Measurements from ENCODE around the gene ADAM8.
A peak's percentile ranks its signal among the peaks of the same experiment; 100 is the strongest.

Gene ADAM8

GRCh38 chr10:133281628-133282372 is 5.1 kb upstream of the ADAM8 start:
- H3K9me3 Mint-ChIP-seq: no peaks in the 10 kb centered on the region
- no peaks in the 10 kb centered on the region for H3K27me3 Mint-ChIP-seq
- DNase-seq (ENCODE audit: low spot score in 2 of 2) (no peak), ATAC-seq (ENCODE audit: low read depth) (no peak)
- peaks cover 25% of the 10 kb centered on the region for H3K4me1 Mint-ChIP-seq
- peaks cover 32% of the 10 kb centered on the region for H3K36me3 Mint-ChIP-seq
- no peak overlapping the region for H3K4me3 Mint-ChIP-seq
- no peak overlapping the region for H3K27ac Mint-ChIP-seq

- Mint-ChIP-seq H3K27ac (no peak overlapping the region), H3K4me3 (no peak overlapping the region), H3K9me3 (no peaks in the 10 kb centered on the region), H3K4me1 (peaks cover 25% of the 10 kb centered on the region), H3K27me3 (no peaks in the 10 kb centered on the region), H3K36me3 (peaks cover 26% of the 10 kb centered on the region)
- DNase-seq (ENCODE audit: low spot score in 2 of 2) (no peak), ATAC-seq (ENCODE audit: low read depth) (no peak)
These were observed 4.4 kb upstream of the ADAM8 start for GRCh38 chr10:133281084-133281483.

DNA sequence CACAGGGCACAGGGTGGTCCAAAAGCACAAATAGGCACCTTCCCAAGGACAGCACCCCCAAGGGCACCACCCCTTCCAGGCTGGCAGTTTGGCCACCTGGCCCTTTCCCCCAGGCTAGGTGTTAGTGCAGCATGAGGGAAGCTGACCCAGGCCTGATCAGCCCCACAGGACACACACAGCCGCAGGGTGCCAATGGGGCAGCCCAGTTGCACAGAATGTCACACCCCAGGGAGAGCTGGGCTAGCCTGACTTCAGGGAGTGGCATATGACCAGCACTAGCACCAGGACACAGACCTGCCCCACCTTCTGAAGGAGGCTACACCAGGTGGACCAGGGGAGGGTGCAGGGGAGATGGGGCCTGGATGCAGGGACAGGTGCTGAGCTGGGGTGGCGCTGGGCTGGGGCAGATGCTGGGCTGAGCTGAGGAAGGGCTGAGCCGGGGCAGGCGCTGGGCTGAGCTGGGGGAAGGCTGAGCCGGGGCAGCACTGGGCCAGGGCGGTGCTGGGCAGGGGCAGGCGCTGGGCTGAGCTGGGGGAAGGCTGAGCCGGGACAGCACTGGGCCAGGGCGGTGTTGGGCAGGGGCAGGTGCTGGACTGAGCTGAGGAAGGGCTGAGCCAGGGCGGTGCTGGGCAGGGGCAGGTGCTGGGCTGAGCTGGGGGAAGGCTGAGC is 3.9 kb upstream of the ADAM8 start:
- Mint-ChIP-seq H3K4me3 (no peak overlapping the region), H3K27me3 (no peaks in the 10 kb centered on the region), H3K4me1 (peaks cover 25% of the 10 kb centered on the region), H3K36me3 (peaks cover 20% of the 10 kb centered on the region), H3K27ac (no peak overlapping the region), H3K9me3 (no peaks in the 10 kb centered on the region)
- ATAC-seq (ENCODE audit: low read depth) (no peak), DNase-seq (ENCODE audit: low spot score in 2 of 2) (no peak)

DNA sequence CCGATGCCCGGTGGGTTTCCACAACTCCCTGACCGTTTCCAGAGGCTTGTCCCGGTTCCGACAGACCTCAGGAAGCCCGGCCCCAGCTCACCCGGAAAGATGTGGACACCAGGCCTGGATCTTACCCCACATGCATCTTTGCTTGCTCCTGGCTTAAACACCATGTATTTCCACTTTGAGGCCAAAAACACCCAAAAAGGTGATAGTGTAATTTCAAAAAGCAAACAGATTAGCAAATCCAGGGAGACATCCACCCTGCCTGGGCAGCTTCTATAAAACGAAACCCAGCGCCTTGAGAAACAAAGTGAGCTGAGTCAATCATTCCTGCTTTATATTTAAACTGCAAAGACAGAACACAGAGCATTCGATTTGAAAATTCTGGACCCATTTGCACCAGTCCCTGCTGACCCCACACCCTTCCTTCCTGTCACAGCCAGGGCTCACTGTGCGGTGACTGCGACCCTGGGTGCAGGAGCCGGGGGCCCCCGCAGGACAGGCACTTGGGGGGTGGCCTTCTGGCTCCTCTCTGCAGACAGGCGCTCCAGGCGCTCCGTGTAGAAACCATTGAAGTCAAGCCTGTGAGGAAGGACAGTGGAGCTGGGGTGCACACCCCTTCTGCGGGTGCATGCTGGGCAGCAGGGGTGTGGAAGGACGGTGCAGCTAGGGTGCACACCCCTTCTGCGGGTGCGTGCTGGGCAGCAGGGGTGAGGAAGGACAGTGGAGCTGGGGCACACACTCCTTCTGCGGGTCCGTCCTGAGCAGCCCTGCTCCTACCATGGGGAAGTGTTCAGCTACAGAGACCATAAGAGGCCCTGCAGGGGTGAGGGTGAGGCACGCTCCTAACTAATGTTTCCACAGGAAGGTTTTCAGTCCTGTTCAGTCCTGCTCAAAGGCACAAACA is 2.9 kb upstream of the ADAM8 start:
- DNase-seq (ENCODE audit: low spot score in 2 of 2) (no peak), ATAC-seq (ENCODE audit: low read depth) (no peak)
- Mint-ChIP-seq H3K27me3 (no peaks in the 10 kb centered on the region), H3K4me1 (peaks cover 25% of the 10 kb centered on the region), H3K9me3 (no peaks in the 10 kb centered on the region), H3K27ac (peak overlapping the region; percentile 24), H3K36me3 (peaks cover 15% of the 10 kb centered on the region), H3K4me3 (no peak overlapping the region)

DNA sequence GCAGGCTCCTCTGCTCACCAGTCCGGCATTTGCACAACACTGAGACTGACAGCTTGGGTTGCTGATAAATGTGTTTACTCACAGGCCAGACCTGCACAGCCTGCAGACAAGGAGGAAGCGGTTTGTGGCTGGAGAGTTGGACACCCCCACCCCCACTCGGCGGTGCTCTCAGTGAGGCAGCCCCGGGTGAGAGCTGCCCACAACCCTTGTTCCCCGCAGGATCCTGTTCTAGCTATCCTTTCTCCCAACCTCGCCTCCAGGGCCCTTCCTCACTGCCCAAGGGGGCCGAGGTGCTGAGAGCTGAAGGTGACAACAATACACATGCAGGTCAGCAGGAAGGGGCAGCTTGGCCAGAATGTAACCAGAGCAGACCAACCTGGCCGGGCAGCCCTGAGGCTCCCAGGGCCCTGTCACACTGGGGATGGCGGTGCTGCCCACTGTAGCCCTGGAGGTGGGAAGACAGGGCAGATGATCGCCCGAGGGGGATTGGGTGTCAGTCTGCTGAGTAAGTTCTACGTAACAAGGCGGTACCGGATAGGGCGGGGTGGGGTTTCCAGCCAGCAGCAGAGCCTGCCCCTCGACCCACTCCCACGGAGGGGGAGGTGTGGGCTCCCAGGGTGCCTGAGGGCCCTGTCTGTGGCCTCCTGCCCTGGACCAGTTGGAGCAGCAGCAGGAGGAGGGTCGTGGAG is 2.1 kb upstream of the ADAM8 start:
- peaks cover 24% of the 10 kb centered on the region for H3K4me1 Mint-ChIP-seq
- H3K4me3 Mint-ChIP-seq: peak overlapping the region; percentile 82
- H3K27me3 Mint-ChIP-seq: no peaks in the 10 kb centered on the region
- no peaks in the 10 kb centered on the region for H3K9me3 Mint-ChIP-seq
- ATAC-seq (ENCODE audit: low read depth) (peak; percentile 24), DNase-seq (ENCODE audit: low spot score in 2 of 2) (peak; percentile 54 to 55)
- H3K27ac Mint-ChIP-seq: peak overlapping the region; percentile 91
- H3K36me3 Mint-ChIP-seq: peaks cover 11% of the 10 kb centered on the region

DNA sequence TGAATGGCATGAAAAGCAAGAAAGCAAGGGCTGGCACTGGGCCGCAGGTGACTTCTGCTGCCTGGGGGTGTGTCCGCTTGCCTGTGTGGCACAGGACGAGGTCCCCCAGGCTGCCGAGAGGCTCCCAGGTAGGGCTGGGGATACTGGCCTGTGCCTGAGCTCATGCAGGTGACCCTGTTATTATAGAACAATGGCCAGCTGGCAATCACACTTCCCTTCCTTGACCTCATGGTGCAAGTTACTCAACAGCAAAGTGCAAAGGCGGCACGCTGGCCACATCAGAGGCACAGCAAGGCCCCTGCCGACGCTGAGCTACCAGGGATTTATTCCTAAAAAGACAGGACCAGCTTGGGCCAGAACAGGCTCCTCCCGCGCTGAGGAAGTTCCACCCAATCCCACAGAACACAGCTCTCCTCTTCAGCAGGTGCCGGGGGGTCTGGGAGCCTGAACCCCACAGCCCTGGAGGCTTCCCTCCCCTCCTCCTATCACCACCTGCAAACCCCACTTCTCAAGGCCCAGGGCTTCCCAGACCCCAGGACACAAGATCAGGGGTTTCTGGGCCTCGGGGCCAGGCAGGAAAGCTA is 1.4 kb upstream of the ADAM8 start:
- H3K36me3 Mint-ChIP-seq: peaks cover 8% of the 10 kb centered on the region
- peak overlapping the region; percentile 82 for H3K4me3 Mint-ChIP-seq
- ATAC-seq (ENCODE audit: low read depth) (no peak), DNase-seq (ENCODE audit: low spot score in 2 of 2) (no peak)
- H3K9me3 Mint-ChIP-seq: no peaks in the 10 kb centered on the region
- peak overlapping the region; percentile 91 for H3K27ac Mint-ChIP-seq
- H3K27me3 Mint-ChIP-seq: no peaks in the 10 kb centered on the region
- peaks cover 23% of the 10 kb centered on the region for H3K4me1 Mint-ChIP-seq

DNA sequence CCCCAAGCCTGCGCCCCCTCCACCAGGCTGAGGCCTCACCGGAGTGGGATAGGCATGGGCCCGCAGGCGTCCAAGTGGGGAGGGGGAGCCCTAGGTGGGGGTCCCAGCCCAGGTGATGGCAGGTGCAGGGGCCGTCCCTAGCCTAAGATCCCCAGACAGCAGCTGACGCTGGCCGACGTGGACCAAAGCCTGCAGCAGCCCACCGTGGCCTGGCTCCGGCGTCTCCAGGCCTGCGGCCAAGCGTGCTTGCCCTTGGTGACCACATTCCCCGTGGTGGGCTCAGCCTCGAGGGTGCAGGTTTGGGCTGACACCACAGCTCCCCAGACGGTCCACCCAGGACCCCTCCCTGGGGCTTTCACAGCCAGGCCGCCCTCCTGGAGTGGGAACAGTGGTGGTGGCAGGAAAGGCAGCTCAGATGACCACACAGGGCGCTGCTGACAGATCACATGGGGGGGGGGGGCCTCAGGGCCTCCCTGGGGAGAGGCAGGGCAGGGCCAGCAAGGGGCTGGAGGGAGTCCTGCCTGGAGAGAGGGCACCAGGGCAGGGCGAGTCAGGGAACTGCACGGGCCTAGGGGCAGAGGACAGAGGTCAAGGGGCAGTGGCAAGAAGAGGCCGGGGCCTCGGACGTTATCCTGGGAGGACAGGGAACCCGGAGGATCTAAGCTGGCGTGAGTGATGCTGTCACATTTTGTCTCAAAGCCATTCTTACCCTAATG is 767 bp upstream of the ADAM8 start:
- H3K4me1 Mint-ChIP-seq: peaks cover 23% of the 10 kb centered on the region
- H3K4me3 Mint-ChIP-seq: peak overlapping the region; percentile 82
- H3K9me3 Mint-ChIP-seq: no peaks in the 10 kb centered on the region
- H3K36me3 Mint-ChIP-seq: peaks cover 8% of the 10 kb centered on the region
- DNase-seq (ENCODE audit: low spot score in 2 of 2): no peak
- H3K27me3 Mint-ChIP-seq: no peaks in the 10 kb centered on the region
- ATAC-seq (ENCODE audit: low read depth): no peak
- H3K27ac Mint-ChIP-seq: peak overlapping the region; percentile 91

GRCh38 chr10:133276100-133276434 is 601 bp downstream of the ADAM8 start:
- ATAC-seq (ENCODE audit: low read depth) (no peak), DNase-seq (ENCODE audit: low spot score in 2 of 2) (no peak)
- Mint-ChIP-seq H3K9me3 (no peaks in the 10 kb centered on the region), H3K27me3 (no peaks in the 10 kb centered on the region), H3K4me1 (peaks cover 23% of the 10 kb centered on the region), H3K4me3 (peak overlapping the region; percentile 90), H3K36me3 (peaks cover 10% of the 10 kb centered on the region), H3K27ac (peak overlapping the region; percentile 97)

- Mint-ChIP-seq H3K9me3 (no peaks in the 10 kb centered on the region), H3K4me3 (peak overlapping the region; percentile 90), H3K36me3 (peaks cover 10% of the 10 kb centered on the region), H3K4me1 (peaks cover 23% of the 10 kb centered on the region), H3K27me3 (no peaks in the 10 kb centered on the region), H3K27ac (peak overlapping the region; percentile 97)
- DNase-seq (ENCODE audit: low spot score in 2 of 2) (peak in 1 of 2 donors; percentile 63), ATAC-seq (ENCODE audit: low read depth) (peak; percentile 40)
These were observed 980 bp downstream of the ADAM8 start for GRCh38 chr10:133275684-133276092.

GRCh38 chr10:133274751-133275683 is 1.7 kb downstream of the ADAM8 start:
- Mint-ChIP-seq H3K4me3 (peak overlapping the region; percentile 90), H3K27me3 (no peaks in the 10 kb centered on the region), H3K27ac (peak overlapping the region; percentile 97), H3K9me3 (no peaks in the 10 kb centered on the region), H3K4me1 (peaks cover 21% of the 10 kb centered on the region), H3K36me3 (peaks cover 6% of the 10 kb centered on the region)
- ATAC-seq (ENCODE audit: low read depth) (peak; percentile 68), DNase-seq (ENCODE audit: low spot score in 2 of 2) (peak; percentile 73 to 75)

DNA sequence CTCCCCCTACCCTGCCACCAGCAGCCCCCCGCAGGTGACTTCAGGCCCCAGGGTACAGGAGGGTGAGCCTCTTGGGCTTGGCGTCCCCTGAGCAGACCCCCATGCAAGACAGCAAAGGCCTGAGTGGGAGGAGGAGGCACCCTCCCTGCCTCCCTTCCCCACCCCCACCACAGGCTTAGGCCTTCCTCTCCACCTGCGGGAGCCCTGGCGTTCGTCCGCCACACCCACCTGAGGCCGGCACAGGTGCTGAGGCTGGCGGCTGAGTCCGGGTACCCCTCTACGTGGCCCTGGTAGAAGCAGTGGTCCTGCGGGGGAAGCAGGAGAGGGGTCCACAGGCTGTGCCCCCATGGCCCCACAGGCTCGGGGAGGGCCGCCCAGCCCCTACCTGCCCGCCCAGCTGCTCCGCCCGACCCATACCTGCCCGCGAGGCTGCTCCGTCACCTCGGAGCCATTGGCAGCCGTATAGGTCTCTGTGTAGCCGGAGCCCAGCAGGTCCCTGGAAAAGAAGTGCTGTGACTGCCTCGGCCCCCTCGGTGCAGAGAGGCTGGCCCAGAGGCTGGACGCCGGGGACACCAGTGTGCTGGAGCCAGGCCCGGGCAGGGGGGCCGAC is 3.0 kb downstream of the ADAM8 start:
- Mint-ChIP-seq H3K4me1 (peaks cover 12% of the 10 kb centered on the region), H3K27ac (peak overlapping the region; percentile 97), H3K4me3 (no peak overlapping the region), H3K27me3 (no peaks in the 10 kb centered on the region), H3K9me3 (no peaks in the 10 kb centered on the region), H3K36me3 (peaks cover 6% of the 10 kb centered on the region)
- DNase-seq (ENCODE audit: low spot score in 2 of 2): no peak
- no peak for ATAC-seq (ENCODE audit: low read depth)

GRCh38 chr10:133272964-133273420 is 3.7 kb downstream of the ADAM8 start:
- H3K4me1 Mint-ChIP-seq: peaks cover 5% of the 10 kb centered on the region
- H3K36me3 Mint-ChIP-seq: peaks cover 6% of the 10 kb centered on the region
- peak overlapping the region; percentile 97 for H3K27ac Mint-ChIP-seq
- DNase-seq (ENCODE audit: low spot score in 2 of 2): no peak
- H3K27me3 Mint-ChIP-seq: no peaks in the 10 kb centered on the region
- H3K9me3 Mint-ChIP-seq: no peaks in the 10 kb centered on the region
- no peak for ATAC-seq (ENCODE audit: low read depth)
- H3K4me3 Mint-ChIP-seq: no peak overlapping the region
